GM23248 (cell line): ENCODE results near the gene FBXO42. TPM values are rescaled to one million over a fixed set of nuclear protein-coding genes. Genes with fewer than 3 reads are reported as not detected.
A peak's percentile ranks its signal among the peaks of the same experiment; 100 is the strongest.

Experiments used
- DNase-seq: peaks from one replicate; pipeline ENCODE4 v3.0.0-alpha.2; 2015
- H2AFZ ChIP-seq: fragments of 200-600 bp; sonication (generic); 2 replicates; pipeline ENCODE4 v1.6.1; 2016; ENCODE audit warnings: antibody characterized with exemption
- H3F3A ChIP-seq: fragments of 200-600 bp; sonication (generic); 2 replicates; pipeline ENCODE4 v1.6.1; 2016; ENCODE audit warnings: mild to moderate bottlenecking, antibody characterized with exemption, mixed run types; ENCODE audit not compliant: insufficient read depth
- H3K27ac ChIP-seq: fragments of 200-600 bp; sonication (generic); 2 replicates; pipeline ENCODE4 v1.5.1; 2016; ENCODE audit warnings: mild to moderate bottlenecking
- H3K27me3 ChIP-seq: fragments of 200-600 bp; sonication (generic); replicated peaks from 2 replicates; pipeline ENCODE4 v1.6.1; 2016; ENCODE audit warnings: mild to moderate bottlenecking; ENCODE audit not compliant: insufficient read depth
- H3K36me3 ChIP-seq: fragments of 200-600 bp; sonication (generic); 2 replicates; pipeline ENCODE4 v1.6.1; 2016; ENCODE audit warnings: low read depth, mild to moderate bottlenecking
- H3K4me1 ChIP-seq: fragments of 200-600 bp; sonication (generic); 2 replicates; pipeline ENCODE4 v1.6.1; 2016; ENCODE audit warnings: mild to moderate bottlenecking; ENCODE audit not compliant: insufficient read depth
- H3K4me2 ChIP-seq: fragments of 200-600 bp; sonication (generic); one replicate; pipeline ENCODE4 v1.6.1; 2016; ENCODE audit warnings: mild to moderate bottlenecking; ENCODE audit not compliant: unreplicated experiment
- H3K4me3 ChIP-seq: fragments of 200-600 bp; sonication (generic); 2 replicates; pipeline ENCODE4 v1.5.1; 2016; ENCODE audit warnings: mild to moderate bottlenecking
- H3K79me2 ChIP-seq: fragments of 200-600 bp; sonication (generic); 2 replicates; pipeline ENCODE4 v1.6.1; 2016; ENCODE audit warnings: mild to moderate bottlenecking; ENCODE audit not compliant: insufficient read depth
- H3K9ac ChIP-seq: fragments of 200-600 bp; sonication (generic); 2 replicates; pipeline ENCODE4 v1.6.1; 2016; ENCODE audit warnings: mild to moderate bottlenecking
- H3K9me2 ChIP-seq: fragments of 200-600 bp; sonication (generic); 2 replicates; pipeline ENCODE4 v1.6.1; 2016; ENCODE audit warnings: mixed run types, mild to moderate bottlenecking, moderate library complexity; ENCODE audit not compliant: insufficient read depth
- H3K9me3 ChIP-seq: fragments of 200-600 bp; sonication (generic); one replicate; pipeline ENCODE4 v1.6.1; 2017; ENCODE audit warnings: low read depth
- H4K20me1 ChIP-seq: fragments of 200-600 bp; sonication (generic); 2 replicates; pipeline ENCODE4 v1.6.0; 2016; ENCODE audit not compliant: insufficient read depth
- EZH2 ChIP-seq: fragments of 200-600 bp; sonication (generic); IDR thresholded peaks from 2 replicates; pipeline ENCODE4 v1.6.1; 2018; ENCODE audit warnings: antibody characterized with exemption, mild to moderate bottlenecking; ENCODE audit not compliant: insufficient read depth, poor library complexity, severe bottlenecking
- EZH2phosphoT487 ChIP-seq: fragments of 200-600 bp; sonication (generic); IDR thresholded peaks from 2 replicates; pipeline ENCODE4 v1.6.1; 2018; ENCODE audit warnings: antibody characterized with exemption, moderate library complexity, mild to moderate bottlenecking, low read depth; ENCODE audit not compliant: insufficient read depth
- WGBS, 2 experiments: methylation state at CpG; one replicate each; pipeline ENCODE4 v1.1.6; 2015 to 2017; ENCODE audit warnings: low lambda C conversion rate in 2 of 2, low coverage in 1 of 2; ENCODE audit errors: missing lambda C conversion rate in 2 of 2; 5-methylcytosine and 5-hydroxymethylcytosine counted together
- in situ Hi-C: fragments of 300-500 bp; cut with MboI; formaldehyde crosslinking; loops from 2 replicates; pipeline ENCODE4 v1.15.0; 2020
- polyA plus RNA-seq: library from polyadenylated mRNA; unstranded; fragments of >200 nt; fragmentation: Nextera tagmentation; extraction: Ambion mirVana; gene quantifications from 2 replicates; pipeline ENCODE4 v1.2.1, GENCODE V29; 2016
- total RNA-seq: library from RNA; depleted of rRNA; stranded (reverse); fragments of >200 nt; shearing (Covaris generic); gene quantifications from 2 replicates; pipeline ENCODE4 v1.2.3, GENCODE V29; 2014

FBXO42 gene
- total and polyA plus RNA-seq, 2 experiments from 2014 or later: 17.1 to 20.2 TPM

DNA sequence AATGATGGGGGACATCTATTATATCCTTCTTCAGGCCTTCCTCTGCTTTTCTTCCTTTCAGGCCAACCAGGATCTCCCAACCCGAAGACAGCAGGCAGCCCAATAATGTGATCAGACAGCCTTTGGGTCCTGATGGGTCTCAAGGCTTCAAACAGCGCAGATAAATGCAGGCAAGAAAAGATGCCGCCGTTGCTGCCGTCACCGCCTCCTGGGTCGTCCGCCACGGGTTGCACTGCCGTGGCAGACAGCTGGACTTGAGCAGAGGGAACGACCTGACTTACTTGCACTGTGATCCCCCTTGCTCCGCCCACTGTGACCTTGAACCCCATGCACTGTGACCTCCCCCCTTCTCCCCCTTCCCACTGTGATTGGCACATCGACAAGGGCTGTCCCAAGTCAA lies 42.7 kb upstream of the FBXO42 start:
- no peak for TF ChIP-seq EZH2
- no peak for TF ChIP-seq EZH2phosphoT487
- no peak for DNase-seq
- Histone ChIP-seq H3K4me1 (peaks cover 19% of the 10 kb centered on the region), H3K27ac (no peak overlapping the region), H3K9me3 (no peaks in the 10 kb centered on the region), H3K36me3 (peaks cover 9% of the 10 kb centered on the region; the same call in 1 of the 2 replicates), H3K27me3 (no peaks in the 10 kb centered on the region), H2AFZ (no peak overlapping the region), H3K4me3 (no peak overlapping the region), H3K79me2 (peaks cover 70% of the 10 kb centered on the region), H3K9me2 (no peaks in the 10 kb centered on the region), H3F3A (0 out of 2 replicates have a peak, but pooled peaks cover 7% of the 10 kb centered on the region), H4K20me1 (peaks cover 4% of the 10 kb centered on the region; the same call in 1 of the 2 replicates), H3K9ac (no peak overlapping the region), H3K4me2 (no peak overlapping the region)
- WGBS, 2 experiments: 90 to 92% methylated on average over 13 of the region's 13 CpGs
- in situ Hi-C loops: no loop called here

DNA sequence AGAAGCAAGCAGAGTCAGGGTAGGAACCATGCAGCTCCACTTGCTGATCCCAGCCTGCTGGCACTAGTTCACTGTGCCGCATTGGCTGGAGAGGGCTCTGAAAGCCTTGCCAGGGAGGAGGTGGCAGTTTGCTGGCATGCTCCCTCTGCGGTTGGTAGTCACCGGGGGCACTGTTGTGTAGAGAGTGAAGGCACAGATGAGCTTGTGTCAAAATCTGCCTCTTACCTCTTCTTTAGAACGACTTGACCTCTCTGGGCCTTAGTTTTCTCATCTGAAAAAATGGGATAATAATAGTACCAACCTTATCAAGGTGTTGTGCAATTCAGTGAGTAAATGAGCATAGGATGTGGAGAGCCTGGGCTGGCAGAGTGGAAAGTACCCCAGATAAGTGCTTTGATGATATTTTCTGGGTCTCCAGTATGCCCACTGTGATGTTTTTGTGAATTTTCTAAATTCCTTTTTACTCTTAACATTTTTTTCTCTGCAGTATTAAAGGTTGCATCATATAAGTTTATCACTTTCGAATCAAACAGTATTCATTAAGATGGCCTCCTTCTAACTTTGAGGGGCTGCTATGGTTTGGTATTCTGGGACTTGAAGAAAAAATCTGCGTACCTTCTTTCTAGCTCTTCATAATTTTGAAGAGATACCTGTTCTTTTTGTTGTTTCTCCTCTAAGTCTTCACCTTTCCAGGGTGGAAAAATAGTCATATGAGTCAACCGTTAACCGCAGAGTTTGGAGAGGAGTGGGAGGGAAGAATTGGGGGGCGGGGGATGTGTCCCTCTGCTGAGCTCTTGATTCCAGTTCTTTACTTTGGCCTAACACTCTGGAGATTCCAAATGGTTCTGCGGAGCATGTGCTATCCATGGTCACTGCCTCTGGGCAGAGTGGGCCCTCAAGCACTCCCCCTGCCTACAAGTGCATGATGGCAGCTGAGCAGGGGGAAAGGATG lies 41.6 kb upstream of the FBXO42 start:
- peaks cover 9% of the 10 kb centered on the region; the same call in 1 of the 2 replicates for H3K36me3 ChIP-seq
- peaks cover 19% of the 10 kb centered on the region for H3K4me1 ChIP-seq
- 0 out of 2 replicates have a peak, but pooled peaks cover 7% of the 10 kb centered on the region for H3F3A ChIP-seq
- H4K20me1 ChIP-seq: peaks cover 8% of the 10 kb centered on the region; the same call in 1 of the 2 replicates
- no peaks in the 10 kb centered on the region for H3K9me3 ChIP-seq
- 92 to 93% methylated on average over 10 of the region's 10 CpGs for WGBS, 2 experiments
- peaks cover 80% of the 10 kb centered on the region for H3K79me2 ChIP-seq
- DNase-seq: no peak
- no peak for TF ChIP-seq EZH2phosphoT487
- no peak for TF ChIP-seq EZH2
- no peak overlapping the region for H3K4me2 ChIP-seq
- no peak overlapping the region for H3K4me3 ChIP-seq
- no peak overlapping the region for H2AFZ ChIP-seq
- H3K27ac ChIP-seq: no peak overlapping the region
- H3K9me2 ChIP-seq: no peaks in the 10 kb centered on the region
- in situ Hi-C loops: no loop called here
- H3K27me3 ChIP-seq: no peaks in the 10 kb centered on the region
- H3K9ac ChIP-seq: no peak overlapping the region

DNA sequence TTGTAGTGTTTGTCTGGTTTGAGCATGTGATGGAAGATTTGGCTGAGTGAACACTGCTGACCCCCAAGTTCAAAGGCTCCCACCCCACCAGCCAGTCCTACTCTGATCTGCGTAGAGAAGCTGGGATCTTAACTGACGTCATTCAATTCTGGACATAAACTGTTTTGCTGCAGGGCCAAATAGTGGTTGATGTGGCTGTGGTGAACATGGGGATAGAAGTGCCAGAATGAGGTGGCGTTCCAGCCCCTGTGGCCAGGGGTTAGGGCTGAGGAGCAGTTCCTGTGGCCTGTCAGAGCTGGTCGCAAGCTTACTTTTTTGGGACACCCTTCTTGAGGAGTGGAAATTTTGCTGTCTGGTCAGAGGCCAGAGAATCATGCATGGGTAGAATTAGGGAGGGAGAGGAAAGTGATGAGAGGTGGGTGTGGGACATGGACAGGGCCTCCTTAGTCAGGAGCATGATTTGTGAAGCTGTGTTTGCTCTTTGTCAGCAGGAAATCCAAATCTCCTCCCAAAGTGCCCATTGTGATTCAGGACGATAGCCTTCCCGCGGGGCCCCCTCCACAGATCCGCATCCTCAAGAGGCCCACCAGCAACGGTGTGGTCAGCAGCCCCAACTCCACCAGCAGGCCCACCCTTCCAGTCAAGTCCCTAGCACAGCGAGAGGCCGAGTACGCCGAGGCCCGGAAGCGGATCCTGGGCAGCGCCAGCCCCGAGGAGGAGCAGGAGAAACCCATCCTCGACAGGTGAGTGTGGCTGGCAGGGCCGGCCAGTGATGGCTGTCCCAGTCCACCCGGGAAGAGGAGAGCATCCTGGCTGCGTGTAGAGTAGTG lies 40.7 kb upstream of the FBXO42 start:
- H3K9me3 ChIP-seq: no peaks in the 10 kb centered on the region
- H3K9ac ChIP-seq: no peak overlapping the region
- H3K4me1 ChIP-seq: peaks cover 27% of the 10 kb centered on the region
- no peaks in the 10 kb centered on the region for H3K27me3 ChIP-seq
- TF ChIP-seq EZH2: no peak
- no peak for TF ChIP-seq EZH2phosphoT487
- H3K4me3 ChIP-seq: no peak overlapping the region
- in situ Hi-C loops: no loop called here
- H3K4me2 ChIP-seq: no peak overlapping the region
- H3K27ac ChIP-seq: no peak overlapping the region
- peaks cover 89% of the 10 kb centered on the region for H3K79me2 ChIP-seq
- peak; percentile 40 for DNase-seq
- H3F3A ChIP-seq: peaks cover 15% of the 10 kb centered on the region; the same call in 1 of the 2 replicates
- no peaks in the 10 kb centered on the region for H3K9me2 ChIP-seq
- H2AFZ ChIP-seq: no peak overlapping the region
- peaks cover 9% of the 10 kb centered on the region; the same call in 1 of the 2 replicates for H3K36me3 ChIP-seq
- 79 to 81% methylated on average over 16 to 21 of the region's 21 CpGs for WGBS, 2 experiments
- peaks cover 12% of the 10 kb centered on the region for H4K20me1 ChIP-seq

DNA sequence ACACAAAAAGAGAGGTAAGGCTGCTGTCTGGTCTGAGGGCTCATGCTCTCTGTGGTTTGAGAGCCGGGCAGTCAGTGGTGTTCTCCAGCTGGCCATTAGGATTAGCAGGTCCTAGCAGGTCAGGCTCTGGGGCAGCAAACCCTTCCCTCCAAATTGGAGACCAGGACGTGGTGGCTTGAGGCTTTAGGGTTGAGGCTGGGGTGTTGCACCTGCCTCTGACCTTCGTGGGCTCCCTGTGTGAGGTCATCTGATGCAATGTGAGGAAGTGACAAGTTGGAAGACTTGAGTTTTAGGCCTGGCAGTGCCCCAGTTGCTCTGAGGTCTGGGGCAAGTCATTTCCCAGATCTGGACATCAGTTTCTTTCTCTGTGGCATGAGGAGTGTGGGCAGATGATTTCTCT lies 39.1 kb upstream of the FBXO42 start:
- WGBS, 2 experiments: 82 to 85% methylated on average over 3 of the region's 3 CpGs
- no peak for DNase-seq
- in situ Hi-C loops: no loop called here

More for the DNA sequence above, 39.1 kb upstream of the FBXO42 start:
- H3K27me3 ChIP-seq: no peaks in the 10 kb centered on the region
- H3K9ac ChIP-seq: no peak overlapping the region
- no peak overlapping the region for H3K27ac ChIP-seq
- no peaks in the 10 kb centered on the region for H3K9me2 ChIP-seq
- H4K20me1 ChIP-seq: peaks cover 12% of the 10 kb centered on the region
- peaks cover 25% of the 10 kb centered on the region for H3F3A ChIP-seq
- peaks cover 99% of the 10 kb centered on the region for H3K79me2 ChIP-seq
- H3K4me2 ChIP-seq: no peak overlapping the region
- peaks cover 32% of the 10 kb centered on the region for H3K4me1 ChIP-seq
- H3K36me3 ChIP-seq: peaks cover 9% of the 10 kb centered on the region; the same call in 1 of the 2 replicates
- TF ChIP-seq EZH2phosphoT487 (no peak), EZH2 (no peak)
- no peak overlapping the region for H2AFZ ChIP-seq
- no peak overlapping the region for H3K4me3 ChIP-seq
- H3K9me3 ChIP-seq: no peaks in the 10 kb centered on the region
